K562 (cell line): ENCODE data around the gene CS. TPM values are rescaled to one million over a fixed set of nuclear protein-coding genes. Genes with fewer than 3 reads are reported as not detected.

ENCODE experiments used
- ATF7 ChIP-seq: fragments of 450-650 bp; IDR thresholded peaks from 2 replicates; pipeline ENCODE4 v1.7.1; 2014; ENCODE audit warnings: mild to moderate bottlenecking, moderate library complexity
- DDX20 ChIP-seq: fragments of 450-650 bp; IDR thresholded peaks from 2 replicates; pipeline ENCODE4 v1.6.1; 2016; ENCODE audit warnings: missing genetic modification characterization, low read depth, mild to moderate bottlenecking, missing compliant biosample characterization, moderate library complexity
- ESRRB ChIP-seq: fragments of 250-450 bp; sonication (Bioruptor Pico); IDR thresholded peaks from 2 replicates; pipeline ENCODE4 v1.5.0; 2020; ENCODE audit warnings: mild to moderate bottlenecking, moderate library complexity, borderline replicate concordance
- ILF3 ChIP-seq: fragments of 450-650 bp; IDR thresholded peaks from 2 replicates; pipeline ENCODE4 v1.6.1; 2018; ENCODE audit warnings: antibody characterized with exemption, mild to moderate bottlenecking, moderate library complexity, borderline replicate concordance
- PML ChIP-seq: IDR thresholded peaks from 2 replicates; pipeline ENCODE4 v1.6.1; 2012; ENCODE audit warnings: low read length, inconsistent platforms
- POLR2B ChIP-seq: fragments of 450-650 bp; IDR thresholded peaks from 2 replicates; pipeline ENCODE4 v1.6.1; 2018; ENCODE audit warnings: low read depth; ENCODE audit not compliant: partially characterized antibody
- SNAPC5 ChIP-seq: fragments of 250-450 bp; sonication (Bioruptor Pico); IDR thresholded peaks from 2 replicates; pipeline ENCODE4 v1.8.0; 2021; ENCODE audit warnings: moderate library complexity, mild to moderate bottlenecking, inconsistent platforms
- SNRNP70 ChIP-seq: fragments of 200-400 bp; formaldehyde crosslinking; optimal IDR thresholded peaks from 2 replicates; pipeline ENCODE3; 2017; ENCODE audit warnings: low read depth, low read length
- SRSF3 ChIP-seq: fragments of 200-400 bp; formaldehyde crosslinking; IDR thresholded peaks from 2 replicates; pipeline ENCODE4 v1.6.1; 2016; ENCODE audit warnings: mild to moderate bottlenecking, low read length, moderate library complexity; ENCODE audit not compliant: insufficient read depth
- STAT5A ChIP-seq: IDR thresholded peaks from 2 replicates; pipeline ENCODE4 v1.6.1; 2012; ENCODE audit warnings: low read length, inconsistent platforms, borderline replicate concordance
- STAT5B ChIP-seq: fragments of 250-450 bp; sonication (Bioruptor Pico); IDR thresholded peaks from 2 replicates; pipeline ENCODE4 v1.8.0; 2021; ENCODE audit warnings: mild to moderate bottlenecking, inconsistent platforms
- TAF9B ChIP-seq: fragments of 450-650 bp; IDR thresholded peaks from 2 replicates; pipeline ENCODE4 v1.6.1; 2018; ENCODE audit warnings: mild to moderate bottlenecking; ENCODE audit not compliant: partially characterized antibody
- USF1 ChIP-seq: sonication (generic); formaldehyde crosslinking; IDR thresholded peaks from 2 replicates; pipeline ENCODE4 v1.9.0; 2022; ENCODE audit warnings: mild to moderate bottlenecking, missing genetic modification reagents
- VEZF1 ChIP-seq: fragments of 200-800 bp; sonication (Bioruptor generic); IDR thresholded peaks from 2 replicates; pipeline ENCODE4 v1.6.1; 2017; ENCODE audit warnings: missing genetic modification characterization, missing compliant biosample characterization
- ZNF224 ChIP-seq: sonication (generic); formaldehyde crosslinking; IDR thresholded peaks from 2 replicates; pipeline ENCODE4 v1.8.0; 2022; ENCODE audit warnings: mild to moderate bottlenecking, missing genetic modification reagents
- ZNF407 ChIP-seq: fragments of 450-650 bp; IDR thresholded peaks from 2 replicates; pipeline ENCODE4 v1.6.1; 2016; ENCODE audit warnings: low read depth
- ZNF583 ChIP-seq: fragments of 250-450 bp; sonication (Bioruptor Pico); IDR thresholded peaks from 2 replicates; pipeline ENCODE4 v1.4.0; 2020
- ZNF778 ChIP-seq: fragments of 450-650 bp; formaldehyde crosslinking; IDR thresholded peaks from 2 replicates; pipeline ENCODE4 v1.4.0; 2020; ENCODE audit warnings: mild to moderate bottlenecking, moderate library complexity
- polyA plus RNA-seq, 8 experiments: library from polyadenylated mRNA; depleted of rRNA in 4 of 8; stranded (reverse) in 5 of 8; unstranded in 3 of 8; fragments of >200 nt; fragmentation: Nextera tagmentation in 2 of 8; fragmentation: Illumina TruSeq in 1 of 8; extraction: Ambion mirVana in 2 of 8; extraction: Trizol in 1 of 8; gene quantifications; 2 replicates each; pipeline versions ENCODE4 v1.2.1 to v1.2.3, GENCODE V29; 2011 to 2014; ENCODE audit warnings: inconsistent platforms in 1 of 8, missing spikeins in 1 of 8
- total RNA-seq, 7 experiments: library from RNA; depleted of rRNA in 6 of 7; stranded (reverse); fragments of >200 nt in 6 of 7; fragmentation: Illumina TruSeq in 2 of 7; extraction: Trizol in 2 of 7; gene quantifications; 2 replicates each; pipeline versions ENCODE4 v1.2.1 to v1.2.3, GENCODE V29; 2011 to 2021; ENCODE audit warnings: low replicate concordance in 1 of 7

Gene CS
- total and polyA plus RNA-seq, 9 of the 15 experiments (the other 6 are each of a cell fraction or from before 2014, with no cell fraction given) = 99.9 to 390 (median 149) TPM

- no peak for TF ChIP-seq DDX20 (tag)
- no peak for TF ChIP-seq ILF3
- peak; percentile 28; the same call in 1 of the 2 replicates for TF ChIP-seq ATF7
- TF ChIP-seq TAF9B = no peak
- TF ChIP-seq ZNF778 (CRISPR knock-in tag) = no peak
- no peak for TF ChIP-seq ESRRB
- no peak for TF ChIP-seq ZNF407
- TF ChIP-seq USF1 (CRISPR knock-in tag) = peak; percentile 30; the same call in 1 of the 2 replicates
- peak; percentile 7 for TF ChIP-seq VEZF1 (CRISPR knock-in tag)
- no peak for TF ChIP-seq SNAPC5 (CRISPR knock-in tag)
- no peak for TF ChIP-seq ZNF583 (CRISPR knock-in tag)
- TF ChIP-seq PML = peak; percentile 76; the same call in 1 of the 2 replicates
- TF ChIP-seq ZNF224 (CRISPR knock-in tag) = no peak
- TF ChIP-seq POLR2B = peak; percentile 93
- no peak for TF ChIP-seq STAT5A
- no peak for TF ChIP-seq STAT5B (CRISPR knock-in tag)
- no peak for TF ChIP-seq SNRNP70
- no peak for TF ChIP-seq SRSF3
Observed at GRCh38 chr12:56221757-56222530, 78.2 kb downstream of the CS start, which contains the start of gene RNF41 (continued).
